Measurements from ENCODE around the gene PRKG1.
"Not testable (repeated sequence)": the region's sequence is repeated elsewhere in the genome, so short reads cannot be mapped to it uniquely, and the experiment has no call there.

Gene PRKG1

DNA sequence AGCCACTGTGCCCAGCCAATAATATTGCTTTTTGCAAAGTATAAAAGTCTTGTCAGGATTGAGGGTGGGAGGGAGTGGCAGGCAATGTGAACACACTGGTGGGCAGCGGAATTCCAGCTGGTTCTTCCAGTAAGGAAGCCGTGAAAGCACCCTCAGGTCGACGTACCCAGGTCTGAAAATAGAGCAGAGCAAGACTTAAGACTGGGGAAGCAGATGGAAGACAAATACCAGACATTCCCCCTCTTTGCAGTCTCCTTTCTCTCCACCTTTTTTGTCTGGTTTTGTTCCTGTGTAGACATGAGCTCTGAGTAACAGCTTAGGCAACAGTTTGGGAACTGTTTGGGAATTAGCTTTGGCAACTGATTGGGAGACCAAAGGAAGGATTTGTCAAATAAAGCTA, 642.7 kb downstream of the PRKG1 start:
- in situ Hi-C loops (cut with MboI; ENCODE audit: low pct_unique_long_range_greater_than_20kb, low sequenced_read_pairs), result no loop called here
- no peak for DNase-seq

- in situ Hi-C loops (cut with MboI; ENCODE audit: low pct_unique_long_range_greater_than_20kb, low sequenced_read_pairs), result no loop called here
- no peak for DNase-seq
Observed at GRCh38 chr10:51718804-51719291, 644.6 kb downstream of the PRKG1 start.

DNA sequence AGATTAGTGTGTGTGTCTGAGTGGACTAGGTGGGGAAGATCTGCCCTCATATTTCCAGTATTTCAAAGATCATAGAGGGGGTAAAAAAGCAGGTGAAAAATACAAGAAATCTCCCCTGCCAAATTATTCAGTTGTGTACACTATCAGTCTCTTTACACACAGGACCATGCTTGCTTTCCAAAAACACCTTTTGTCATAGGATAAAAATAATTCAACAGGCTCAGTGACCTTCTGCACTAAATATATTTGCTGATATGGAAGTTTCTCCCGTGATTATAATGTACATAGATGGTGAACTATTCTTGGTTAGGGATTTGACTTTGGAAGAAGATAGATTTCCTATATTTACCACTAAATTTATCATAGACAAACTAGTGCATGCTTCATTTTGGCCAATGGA, 649.8 kb downstream of the PRKG1 start:
- in situ Hi-C loops (cut with MboI; ENCODE audit: low pct_unique_long_range_greater_than_20kb, low sequenced_read_pairs), result no loop called here
- no peak for DNase-seq

DNA sequence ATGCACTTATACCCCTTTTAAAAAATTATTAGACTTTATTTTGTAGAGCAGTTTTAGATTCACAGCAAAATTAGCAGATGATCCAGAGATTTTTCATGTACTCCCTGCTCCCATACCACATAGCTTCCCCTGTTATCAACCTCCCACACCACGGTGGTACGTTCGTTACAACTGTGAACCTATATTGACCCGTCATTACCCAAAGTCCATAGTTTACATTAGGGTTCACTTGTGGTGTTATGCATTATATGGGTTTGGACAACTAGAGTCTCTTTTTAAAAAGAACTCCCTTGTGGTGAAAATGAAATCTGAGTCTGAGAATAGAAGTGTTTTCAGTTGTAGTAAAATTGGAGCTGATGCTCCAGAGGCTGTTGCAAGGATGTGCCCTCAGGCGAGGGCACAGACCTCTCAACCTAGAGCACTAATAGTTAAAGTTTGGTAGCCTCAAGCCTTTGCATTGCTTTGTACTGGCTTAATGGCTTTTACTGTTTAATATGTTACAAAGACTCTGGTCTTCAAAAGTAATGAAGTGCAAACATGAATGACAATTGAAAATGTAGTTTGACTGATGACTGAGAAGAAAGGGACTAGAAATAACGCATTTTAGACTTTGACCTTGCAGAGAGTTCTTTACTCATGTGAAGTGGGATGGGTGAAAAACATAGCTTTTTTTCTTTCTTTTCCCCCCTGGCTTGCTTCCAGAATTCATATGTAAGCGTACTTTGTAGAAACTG, 655.7 kb downstream of the PRKG1 start:
- in situ Hi-C loops (cut with MboI; ENCODE audit: low pct_unique_long_range_greater_than_20kb, low sequenced_read_pairs), result no loop called here
- DNase-seq, result no peak

- DNase-seq, result no peak
- in situ Hi-C loops (cut with MboI; ENCODE audit: low pct_unique_long_range_greater_than_20kb, low sequenced_read_pairs), result no loop called here
Observed at GRCh38 chr10:51733057-51733456, 658.8 kb downstream of the PRKG1 start.

- in situ Hi-C loops (cut with MboI; ENCODE audit: low pct_unique_long_range_greater_than_20kb, low sequenced_read_pairs), result no loop called here
- DNase-seq, result no peak
Observed at GRCh38 chr10:51743146-51743545, 668.9 kb downstream of the PRKG1 start.

- DNase-seq, result no peak
- in situ Hi-C loops (cut with MboI; ENCODE audit: low pct_unique_long_range_greater_than_20kb, low sequenced_read_pairs), result no loop called here
Observed at GRCh38 chr10:51744235-51745000, 670.1 kb downstream of the PRKG1 start.

DNA sequence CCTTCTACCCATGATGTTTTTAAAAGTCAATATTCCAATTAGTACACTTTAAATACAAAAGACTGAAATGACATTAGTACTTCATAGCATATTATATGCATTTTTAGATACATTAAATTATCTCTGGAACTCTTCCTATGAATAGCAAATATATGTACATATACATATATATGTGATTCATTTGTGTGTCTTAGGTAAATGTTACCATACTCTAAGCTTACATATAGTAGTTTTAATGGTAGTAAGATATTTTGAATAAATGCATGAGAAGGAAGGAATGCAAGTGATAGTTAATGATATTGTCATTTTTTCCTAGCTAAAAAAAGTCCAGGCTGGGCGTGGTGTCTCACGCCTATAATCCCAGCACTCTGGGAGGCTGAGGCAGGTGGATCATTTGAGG, 671.1 kb downstream of the PRKG1 start:
- DNase-seq, result no peak
- in situ Hi-C loops (cut with MboI; ENCODE audit: low pct_unique_long_range_greater_than_20kb, low sequenced_read_pairs), result no loop called here

DNA sequence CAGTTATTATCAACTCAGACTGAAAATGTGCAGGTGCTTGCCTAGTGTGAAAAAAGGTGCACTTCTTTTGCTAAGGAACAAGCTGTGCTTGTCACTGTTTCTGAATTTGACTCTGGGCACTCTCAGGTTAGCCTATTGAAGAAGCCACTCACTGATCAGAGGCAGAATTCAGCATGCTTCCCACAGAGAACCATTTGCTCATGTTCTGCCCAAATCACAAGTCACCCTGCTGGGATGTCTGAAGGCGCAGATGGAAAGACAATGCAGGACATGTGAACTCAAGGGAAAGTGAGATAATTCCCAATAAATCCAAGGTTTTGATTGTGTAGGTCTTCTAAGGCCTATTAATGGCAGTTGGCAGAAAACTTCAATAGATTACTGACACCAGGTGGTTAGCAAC, 672.9 kb downstream of the PRKG1 start:
- in situ Hi-C loops (cut with MboI; ENCODE audit: low pct_unique_long_range_greater_than_20kb, low sequenced_read_pairs), result no loop called here
- no peak for DNase-seq

GRCh38 chr10:51748959-51749358, 674.7 kb downstream of the PRKG1 start:
- DNase-seq, result no peak
- in situ Hi-C loops (cut with MboI; ENCODE audit: low pct_unique_long_range_greater_than_20kb, low sequenced_read_pairs), result no loop called here

DNA sequence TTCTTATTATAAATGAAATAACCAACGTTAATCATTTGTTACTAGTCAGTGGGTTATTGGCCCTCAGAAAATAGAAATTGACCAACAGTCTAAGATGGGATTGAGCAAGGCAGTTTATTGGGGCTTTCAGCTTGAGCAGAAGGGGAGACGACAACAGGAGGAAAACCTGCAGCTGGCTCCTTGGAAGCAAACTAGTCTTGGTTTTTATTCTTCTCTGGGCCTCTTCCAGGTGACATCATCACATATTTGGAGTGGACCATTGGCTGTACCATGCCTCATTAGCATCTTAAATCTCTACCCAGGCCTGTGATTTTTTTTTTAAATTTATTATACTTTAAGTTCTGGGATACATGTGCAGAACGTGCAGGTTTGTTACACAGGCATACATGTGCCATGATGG, 684.1 kb downstream of the PRKG1 start:
- DNase-seq, result no peak
- in situ Hi-C loops (cut with MboI; ENCODE audit: low pct_unique_long_range_greater_than_20kb, low sequenced_read_pairs), result no loop called here

GRCh38 chr10:51758838-51759237, 684.6 kb downstream of the PRKG1 start:
- in situ Hi-C loops (cut with MboI; ENCODE audit: low pct_unique_long_range_greater_than_20kb, low sequenced_read_pairs); DNase-seq: not testable (repeated sequence)

GRCh38 chr10:51759896-51760534, 685.7 kb downstream of the PRKG1 start:
- in situ Hi-C loops (cut with MboI; ENCODE audit: low pct_unique_long_range_greater_than_20kb, low sequenced_read_pairs), result no loop called here
- no peak for DNase-seq

DNA sequence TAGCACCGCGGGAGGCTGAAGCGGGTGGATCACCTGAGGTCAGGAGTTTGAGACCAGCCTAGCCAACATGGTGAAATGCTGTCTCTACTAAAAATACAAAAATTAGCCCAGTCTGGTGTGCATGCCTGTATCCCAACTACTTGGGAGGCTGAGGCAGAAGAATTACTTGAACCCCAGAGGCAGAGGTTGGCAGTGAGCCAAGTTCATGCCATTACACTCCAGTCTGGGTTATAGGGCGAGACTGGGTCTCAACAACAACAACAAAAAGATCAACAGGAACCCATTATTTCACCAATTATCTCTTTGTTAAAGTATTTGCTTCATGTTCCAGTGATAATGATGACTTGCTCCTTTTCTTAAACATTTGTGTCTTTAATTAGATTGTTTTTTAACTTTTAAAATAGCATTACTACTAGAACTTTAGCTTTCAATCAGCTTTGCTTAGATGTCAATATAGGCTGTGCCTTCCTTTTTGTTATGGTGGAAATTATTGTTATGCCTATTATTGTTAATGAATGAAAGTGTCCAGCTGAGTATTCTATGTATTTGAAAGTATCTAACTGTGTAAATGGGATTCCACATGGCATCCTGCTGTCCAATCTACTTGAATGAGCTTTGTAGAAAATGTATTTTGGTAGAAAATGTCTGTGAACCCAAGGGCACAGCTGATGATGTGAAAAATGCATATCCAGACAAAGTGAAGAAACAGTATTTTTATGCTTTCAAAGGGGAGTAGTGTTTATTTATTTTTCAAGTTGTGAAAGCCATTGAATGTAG, 686.8 kb downstream of the PRKG1 start:
- in situ Hi-C loops (cut with MboI; ENCODE audit: low pct_unique_long_range_greater_than_20kb, low sequenced_read_pairs), result no loop called here
- no peak for DNase-seq

DNA sequence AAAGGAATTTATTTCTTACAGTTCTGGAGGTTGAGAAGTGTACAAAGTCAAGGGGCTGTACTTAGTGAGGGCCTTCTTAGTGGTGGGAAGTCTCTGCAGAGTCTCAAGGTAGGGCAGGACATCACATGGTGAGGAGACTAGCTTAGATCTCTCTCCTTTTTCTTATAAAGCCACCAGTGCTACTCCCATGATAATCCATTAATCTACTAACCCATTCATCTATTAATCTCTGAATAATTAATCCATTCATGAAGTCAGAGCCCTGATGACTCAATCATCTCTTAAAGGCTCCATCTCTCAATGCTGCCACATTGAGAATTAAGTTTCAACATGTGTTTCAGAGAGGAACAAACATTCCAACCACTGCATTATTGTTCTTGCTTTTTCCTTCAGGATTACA, 689.5 kb downstream of the PRKG1 start:
- no peak for DNase-seq
- in situ Hi-C loops (cut with MboI; ENCODE audit: low pct_unique_long_range_greater_than_20kb, low sequenced_read_pairs), result no loop called here

GRCh38 chr10:51765284-51765971, 691.1 kb downstream of the PRKG1 start:
- in situ Hi-C loops (cut with MboI; ENCODE audit: low pct_unique_long_range_greater_than_20kb, low sequenced_read_pairs), result no loop called here
- DNase-seq, result no peak

DNA sequence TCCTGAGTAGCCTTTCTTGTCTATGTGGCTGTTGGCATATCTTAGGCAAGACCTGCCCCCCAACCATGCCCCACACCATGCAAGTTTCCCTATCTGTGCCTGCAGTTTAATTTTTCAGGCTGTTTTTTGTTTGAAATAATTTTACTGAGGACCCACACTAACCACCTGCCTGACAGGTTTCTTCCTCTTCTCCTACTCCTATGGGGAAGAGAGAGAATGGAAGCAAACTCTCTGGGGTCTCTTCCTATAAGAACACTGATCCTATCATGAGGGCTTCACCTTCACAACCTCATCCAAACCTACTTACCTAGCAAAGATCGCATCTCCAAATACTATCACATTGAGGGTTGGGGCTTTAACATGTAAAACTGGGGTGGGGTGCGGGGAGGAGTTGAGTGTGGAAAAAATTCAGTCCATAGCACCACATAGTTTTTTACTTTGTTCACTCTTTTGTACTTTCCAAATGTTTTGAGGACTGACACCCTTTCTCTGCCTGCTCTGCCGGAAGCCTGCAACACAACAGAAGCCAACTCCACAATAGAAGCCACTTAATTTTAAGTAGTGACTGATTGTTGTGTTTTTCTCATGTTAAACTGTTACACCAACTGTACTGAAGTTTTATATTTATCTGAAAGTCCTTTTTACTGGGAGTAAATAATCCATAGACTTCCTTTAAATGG, 692.3 kb downstream of the PRKG1 start:
- in situ Hi-C loops (cut with MboI; ENCODE audit: low pct_unique_long_range_greater_than_20kb, low sequenced_read_pairs), result no loop called here
- DNase-seq, result no peak

DNA sequence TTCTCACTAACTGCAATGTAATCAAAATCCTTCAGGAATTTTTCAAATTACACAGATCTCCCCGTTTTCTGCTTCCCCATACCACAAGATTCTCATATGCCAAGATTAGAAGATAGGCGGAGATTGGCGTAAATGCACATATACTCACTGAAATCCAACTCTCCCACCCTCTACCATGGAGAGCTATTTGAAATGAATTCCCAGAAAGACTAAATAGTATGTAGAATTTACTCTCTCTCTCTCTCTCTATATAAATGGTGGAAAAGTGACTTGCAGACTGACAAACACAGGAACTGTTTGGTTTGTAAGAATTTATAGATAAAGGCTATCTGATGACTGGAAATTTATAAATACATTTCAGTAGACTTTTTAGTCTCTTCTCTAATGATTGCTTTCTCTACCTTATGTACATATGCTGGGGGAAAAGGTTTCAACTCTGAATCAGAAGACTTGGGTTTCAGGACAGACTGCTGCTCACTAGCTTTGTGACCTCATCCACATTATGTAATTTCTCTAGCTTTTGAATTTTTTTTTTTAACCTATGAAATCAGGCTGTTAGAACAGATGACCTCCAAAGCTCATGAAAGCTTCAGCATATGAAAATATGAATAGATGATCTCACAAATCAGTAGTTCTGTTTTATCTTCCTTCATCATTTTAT, 692.9 kb downstream of the PRKG1 start:
- DNase-seq, result no peak
- in situ Hi-C loops (cut with MboI; ENCODE audit: low pct_unique_long_range_greater_than_20kb, low sequenced_read_pairs), result no loop called here

Data from KBM-7 (cell line).